HG03280 (cell line): ENCODE data around the gene LNX2.

ENCODE experiments used
- ATAC-seq: cut with Tn5 transposase; IDR thresholded peaks from one replicate; pipeline ENCODE4 v1.9.1; 2021; ENCODE audit warnings: mild to moderate bottlenecking, moderate library complexity; ENCODE audit not compliant: unreplicated experiment

Gene LNX2

DNA sequence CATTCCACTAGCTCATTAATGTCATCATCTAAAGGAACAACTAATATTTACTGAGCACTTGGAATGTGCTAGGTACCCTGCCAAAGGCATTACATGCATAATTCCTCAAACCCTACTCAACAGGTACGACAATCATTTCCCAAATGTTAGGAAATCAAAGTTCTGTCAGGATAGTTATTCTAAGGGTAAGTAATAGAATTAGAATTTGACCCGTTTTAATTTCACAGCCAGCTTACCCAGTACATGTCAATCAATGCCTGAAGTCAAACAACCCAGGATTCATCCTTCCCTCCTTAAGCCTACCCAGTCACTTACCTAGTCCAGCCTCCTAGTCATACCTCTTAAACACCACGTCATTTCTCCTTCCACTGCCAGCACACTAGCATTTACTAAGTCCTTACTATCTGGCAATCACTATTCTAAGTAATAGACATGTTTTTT is 2.4 kb downstream of the LNX2 start:
- ATAC-seq = no peak

DNA sequence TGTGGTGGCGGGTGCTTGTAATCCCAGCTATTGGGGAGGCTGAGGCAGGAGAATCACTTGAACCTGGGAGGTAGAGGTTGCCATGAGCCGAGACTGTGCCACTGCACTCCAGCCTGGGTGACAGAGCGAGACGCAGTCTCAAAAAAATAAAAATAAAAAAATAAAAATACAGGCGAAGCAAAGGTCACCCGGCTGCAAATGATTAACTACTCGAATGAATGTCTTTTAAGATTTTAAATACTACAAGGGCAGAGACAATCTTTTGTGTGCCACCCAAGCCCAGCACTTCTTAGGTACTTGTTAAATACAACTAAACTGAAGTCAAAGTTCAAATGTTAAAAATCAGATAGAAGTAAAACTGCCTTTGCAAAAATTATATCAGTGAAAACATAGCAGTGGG is 6.7 kb downstream of the LNX2 start:
- no peak for ATAC-seq

DNA sequence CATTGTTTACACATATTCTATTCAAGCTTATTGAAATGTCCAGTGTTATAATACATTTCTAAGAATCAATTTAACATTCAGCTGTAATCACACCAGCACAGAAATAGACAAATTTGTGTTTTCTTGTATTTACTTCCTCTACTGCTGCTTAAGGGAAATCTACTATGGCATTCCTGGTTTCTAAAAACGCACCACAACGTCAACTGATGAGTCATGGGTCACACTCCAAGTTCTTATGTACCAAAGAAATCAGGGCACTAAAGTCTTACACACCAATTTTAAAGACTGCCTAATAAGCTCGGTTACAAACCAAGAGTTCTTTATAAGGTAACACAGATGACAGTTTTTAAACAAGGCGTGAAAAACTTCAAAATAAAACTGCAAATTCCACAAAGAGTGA is 13.2 kb downstream of the LNX2 start:
- no peak for ATAC-seq

DNA sequence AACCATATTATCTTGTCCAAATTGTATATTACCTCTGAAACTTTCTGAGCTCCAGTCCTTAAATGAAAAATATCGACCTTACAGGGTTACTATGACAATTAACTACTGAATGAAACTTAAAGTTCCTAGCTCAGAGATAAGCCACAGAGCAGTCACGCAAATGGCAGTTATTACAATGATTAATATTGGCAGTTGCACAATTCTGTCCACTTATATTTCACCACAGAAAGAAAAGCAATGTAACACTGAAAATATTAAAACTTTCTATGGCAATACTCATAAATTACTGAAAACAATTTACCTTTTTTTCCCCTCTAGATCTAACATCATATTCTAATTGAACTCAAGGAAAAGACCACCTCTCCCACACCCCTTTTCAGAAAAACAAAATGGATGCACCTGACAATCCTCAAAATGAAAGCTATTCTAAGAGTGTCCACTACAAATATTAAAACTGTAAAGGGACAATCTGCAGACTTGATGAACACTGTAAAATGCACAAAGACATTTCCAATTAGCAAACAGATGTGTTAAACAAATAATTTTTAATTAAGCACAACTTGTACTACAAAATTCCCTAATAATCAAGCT is 14.6 kb downstream of the LNX2 start:
- no peak for ATAC-seq

DNA sequence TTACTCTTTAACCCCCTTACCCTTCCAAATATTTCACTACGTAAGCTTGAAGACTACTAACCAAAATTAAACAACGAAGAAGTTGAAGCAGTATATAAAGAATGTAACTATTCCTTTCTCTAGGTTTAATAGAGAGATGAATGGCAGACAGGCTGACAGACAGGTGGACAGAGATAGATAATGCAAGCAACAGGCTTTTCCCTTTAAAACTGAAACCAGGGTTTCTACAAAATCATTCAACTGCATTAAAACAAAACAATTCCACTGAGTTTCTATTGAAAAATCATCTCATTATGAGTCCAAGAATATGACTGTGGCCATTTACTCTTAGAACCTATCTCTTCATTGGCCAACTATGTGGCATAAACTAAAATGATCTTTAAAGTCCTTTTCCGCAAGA is 15.2 kb downstream of the LNX2 start:
- no peak for ATAC-seq

DNA sequence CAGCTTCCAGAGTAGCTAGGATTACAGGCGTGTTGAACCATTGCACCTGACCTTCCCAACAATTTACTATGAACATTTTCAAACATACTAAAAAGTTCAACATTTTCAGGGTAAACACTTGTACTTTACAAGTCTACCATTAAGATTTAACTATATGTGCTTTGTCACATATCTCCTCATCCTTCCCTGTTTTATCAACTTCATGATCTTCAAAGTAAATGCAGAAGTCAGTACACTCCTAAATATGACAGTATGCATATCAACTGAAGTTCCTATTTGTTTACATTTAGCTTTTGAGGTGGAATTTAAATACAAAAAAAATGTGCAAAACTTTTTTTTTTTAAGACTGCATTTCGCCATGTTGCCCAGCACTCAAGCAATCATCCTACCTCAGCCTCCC is 18.5 kb downstream of the LNX2 start:
- no peak for ATAC-seq

DNA sequence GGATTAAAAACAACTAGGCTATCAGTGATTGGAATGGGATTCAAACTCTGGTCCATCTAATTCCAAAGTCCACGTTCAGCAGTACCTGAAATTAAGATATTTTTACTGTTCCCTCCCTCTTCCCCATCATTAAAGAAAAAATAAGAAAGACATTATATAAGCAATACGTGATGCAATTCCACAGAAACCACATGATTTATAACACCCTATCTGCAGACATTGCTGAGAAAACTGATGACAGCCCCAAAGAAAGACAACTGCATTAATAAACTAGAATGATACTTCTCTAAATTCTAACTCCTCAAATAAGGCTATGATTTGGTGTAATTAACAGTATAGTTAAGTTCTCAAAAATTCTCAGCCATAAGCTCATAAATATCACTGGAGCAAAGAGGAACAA is 19.1 kb downstream of the LNX2 start:
- ATAC-seq = no peak

DNA sequence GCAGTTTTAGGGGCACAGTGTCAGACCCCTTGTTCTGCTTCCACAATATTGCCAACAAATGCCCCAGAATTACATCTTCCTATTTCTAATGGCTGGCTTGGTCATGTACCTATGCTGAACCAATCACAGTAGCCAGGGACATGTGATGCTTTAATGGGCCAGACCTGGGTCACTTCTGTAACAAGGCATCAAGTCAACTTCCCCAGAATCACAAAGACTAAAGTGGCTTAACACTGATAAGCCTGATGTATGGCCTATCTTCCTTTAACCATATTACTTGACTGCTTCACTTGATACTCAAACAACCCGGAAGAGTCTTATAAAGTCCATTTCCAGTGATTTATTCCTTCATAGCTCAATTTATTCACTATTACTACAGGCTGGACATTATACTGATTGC is 19.6 kb downstream of the LNX2 start:
- no peak for ATAC-seq

DNA sequence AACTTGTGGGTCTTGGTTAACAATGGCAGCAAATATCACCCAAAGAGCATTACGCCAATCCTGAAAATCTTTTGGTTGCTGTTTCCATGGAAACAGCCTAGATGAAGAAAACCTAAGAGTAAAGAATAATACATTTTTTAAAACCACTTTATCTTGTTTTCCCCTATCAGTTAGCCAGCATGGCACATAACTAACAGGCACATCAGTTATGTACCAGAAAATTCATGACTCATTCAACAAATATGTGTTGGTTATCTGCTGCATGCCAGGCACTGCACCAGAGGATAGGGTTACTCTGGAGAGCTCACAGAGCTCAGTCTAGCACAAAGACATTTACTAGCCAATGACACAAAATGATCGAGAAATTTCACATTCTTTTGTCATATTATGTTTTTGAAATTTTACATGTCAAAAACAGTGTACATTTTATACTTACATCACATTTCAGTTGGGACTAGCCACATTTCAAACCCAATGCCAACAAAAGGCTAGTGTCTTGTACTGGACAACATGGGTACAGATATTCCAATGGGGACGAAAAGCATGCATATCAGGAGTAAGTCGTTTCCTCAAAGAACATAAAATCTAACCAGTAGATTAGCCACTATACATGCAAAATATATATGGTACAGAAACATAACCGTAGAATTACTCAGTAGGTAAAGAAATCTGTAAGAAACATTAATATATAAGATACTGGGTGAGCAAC is 20.3 kb downstream of the LNX2 start:
- no peak for ATAC-seq

DNA sequence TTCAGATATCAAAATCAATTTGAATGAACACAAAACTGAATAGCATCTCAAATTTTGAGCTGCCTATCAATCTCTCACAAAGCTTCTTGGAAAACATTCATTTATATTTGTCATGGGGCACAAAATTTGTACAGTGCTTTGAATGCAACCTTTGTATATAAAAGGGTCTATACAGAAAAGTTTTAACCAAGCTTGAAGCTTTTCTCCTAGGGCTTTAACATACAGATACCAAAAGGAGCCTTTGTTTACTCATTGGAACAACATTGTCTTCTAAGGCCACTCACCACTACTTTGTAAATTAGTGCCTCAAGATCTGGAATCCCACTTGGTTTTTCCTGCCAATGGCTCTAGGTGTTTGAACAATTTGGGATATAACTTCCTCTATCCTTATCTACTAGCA is 21.2 kb downstream of the LNX2 start:
- ATAC-seq = no peak

DNA sequence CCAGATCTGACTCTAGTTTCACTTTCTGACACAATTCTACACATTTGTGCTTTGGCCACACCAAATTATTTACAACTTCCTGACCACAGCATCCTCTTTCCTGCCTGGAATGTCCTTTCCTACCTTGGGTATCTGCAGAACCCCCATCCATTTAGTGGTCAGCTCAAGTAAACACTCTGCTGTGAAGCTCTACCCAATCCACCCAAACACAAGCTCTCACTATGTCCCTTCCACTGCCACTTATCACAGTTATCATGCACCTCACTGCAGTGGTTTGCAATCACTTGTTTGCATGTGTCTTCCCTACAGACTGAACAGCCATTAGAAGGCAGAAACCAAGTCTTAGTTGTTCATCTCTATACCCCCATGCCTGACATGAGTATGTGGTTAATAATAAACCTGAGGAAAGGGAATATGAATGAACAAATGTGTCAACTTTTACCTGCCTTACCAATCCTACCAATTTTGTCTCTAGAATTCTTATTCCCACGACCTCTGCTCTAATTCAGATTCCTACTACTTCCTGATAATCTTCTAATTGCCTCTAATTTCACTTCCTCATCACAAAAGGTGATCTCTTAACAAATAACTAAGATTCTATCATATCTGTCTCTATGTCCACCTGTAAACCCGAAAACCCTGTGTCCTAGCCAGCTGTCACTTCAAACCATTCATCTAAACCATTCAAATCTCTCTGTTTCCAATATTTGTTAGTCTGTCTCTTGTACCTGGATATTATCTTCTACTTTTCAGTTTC is 25.1 kb downstream of the LNX2 start:
- ATAC-seq = no peak

DNA sequence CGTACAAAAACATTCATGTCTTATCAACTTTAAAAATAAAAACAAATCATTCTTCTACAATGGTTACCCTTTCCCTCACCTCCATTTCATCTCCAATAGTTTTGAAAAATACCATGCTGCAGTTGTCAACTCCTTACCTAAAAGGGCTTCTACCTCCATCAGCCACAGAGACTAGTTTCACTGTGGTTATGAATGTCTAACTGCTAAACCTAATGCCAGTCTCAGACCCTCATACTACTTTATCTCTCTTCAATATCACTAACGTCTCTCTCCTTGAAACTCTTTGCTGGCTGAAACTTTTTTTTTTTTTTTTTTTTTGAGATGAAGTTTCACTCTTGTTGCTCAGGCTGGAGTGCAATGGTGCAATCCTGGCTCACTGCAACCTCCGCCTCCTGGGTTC is 27.1 kb downstream of the LNX2 start:
- ATAC-seq = no peak

DNA sequence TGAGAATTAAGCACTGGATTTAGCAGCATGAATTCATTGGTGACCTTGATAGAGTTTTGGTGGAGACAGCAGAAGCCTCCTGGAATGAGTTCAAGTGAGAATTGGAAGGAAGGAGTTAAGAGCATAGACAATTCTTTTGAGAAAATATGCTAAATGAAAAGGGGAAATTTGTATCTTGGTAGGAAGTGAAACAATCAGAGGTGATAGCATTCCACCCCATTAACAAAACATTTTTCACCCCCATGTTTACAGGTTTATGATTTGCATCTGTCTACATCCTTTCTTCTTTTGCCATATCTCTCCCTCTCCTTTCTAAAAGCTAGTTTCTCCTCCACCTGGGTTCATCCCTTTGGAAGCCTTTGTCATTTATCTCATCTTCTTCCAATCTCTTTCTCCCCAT is 27.5 kb downstream of the LNX2 start:
- ATAC-seq = no peak

DNA sequence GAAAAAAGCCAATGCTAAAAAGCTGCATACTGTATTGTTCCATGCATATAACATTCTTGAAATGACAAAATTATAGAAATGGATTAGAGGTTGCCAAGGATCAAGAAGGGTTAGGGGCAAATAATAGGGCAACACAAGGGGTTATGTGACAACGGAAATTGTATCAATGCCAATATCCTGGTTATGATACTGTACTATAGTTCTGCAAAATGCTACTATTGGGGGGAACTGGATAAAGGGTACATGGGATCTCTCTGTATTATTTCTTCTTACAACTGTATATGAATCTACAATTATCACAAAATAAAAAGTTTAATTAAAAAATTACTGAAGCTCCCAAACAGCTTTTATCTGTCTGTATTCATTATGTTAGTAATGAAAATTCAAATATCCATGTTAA is 31.9 kb downstream of the LNX2 start:
- no peak for ATAC-seq

DNA sequence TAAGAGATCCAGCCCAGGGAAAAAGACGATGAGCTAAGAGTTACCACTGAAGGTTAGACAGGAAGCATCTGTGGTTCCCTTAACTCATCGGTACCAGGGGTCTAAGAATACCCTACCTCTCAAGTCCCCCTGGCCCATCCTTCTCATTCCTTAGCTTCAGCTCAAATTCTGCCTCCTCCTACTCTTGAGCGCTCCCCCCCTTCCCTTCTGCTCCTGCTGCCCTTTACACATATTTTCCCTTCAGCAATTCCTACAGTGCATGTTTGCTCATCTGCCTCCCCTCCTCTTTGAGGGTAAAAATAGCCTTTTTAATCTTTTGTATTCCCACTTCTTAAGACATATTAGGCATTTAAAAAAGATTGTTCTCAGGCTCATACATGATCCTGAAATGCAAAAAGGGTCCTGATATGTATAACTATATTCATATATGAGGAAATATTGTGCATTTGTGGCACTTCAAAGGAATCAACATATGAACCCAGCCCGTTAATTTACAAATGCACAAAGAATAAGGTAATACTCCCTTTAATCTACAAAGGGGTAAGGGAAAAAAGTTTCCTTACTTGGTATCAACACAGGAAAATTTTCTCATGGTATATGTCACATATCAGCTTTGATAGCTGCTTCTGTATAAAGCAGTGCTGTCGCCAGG is 33.1 kb downstream of the LNX2 start:
- no peak for ATAC-seq

DNA sequence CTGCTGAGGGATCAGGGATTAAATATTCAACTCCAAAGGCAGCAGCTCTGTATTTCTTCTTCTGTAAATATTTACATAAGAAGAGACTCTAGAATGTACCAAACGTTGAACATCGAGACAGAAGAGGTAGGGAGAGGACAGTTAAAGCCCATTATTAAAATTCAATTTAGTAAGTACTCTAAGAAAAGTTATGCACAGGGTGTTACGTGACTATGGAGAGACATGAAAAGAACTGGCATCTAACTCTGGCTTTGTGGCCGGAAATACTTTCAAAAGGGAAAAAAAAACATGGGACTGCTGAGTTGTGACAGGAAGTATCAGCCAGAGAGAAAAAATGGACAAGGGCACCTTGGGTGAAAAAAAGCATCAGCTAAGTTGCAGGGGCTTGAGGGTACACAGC is 36.7 kb downstream of the LNX2 start:
- ATAC-seq = no peak

DNA sequence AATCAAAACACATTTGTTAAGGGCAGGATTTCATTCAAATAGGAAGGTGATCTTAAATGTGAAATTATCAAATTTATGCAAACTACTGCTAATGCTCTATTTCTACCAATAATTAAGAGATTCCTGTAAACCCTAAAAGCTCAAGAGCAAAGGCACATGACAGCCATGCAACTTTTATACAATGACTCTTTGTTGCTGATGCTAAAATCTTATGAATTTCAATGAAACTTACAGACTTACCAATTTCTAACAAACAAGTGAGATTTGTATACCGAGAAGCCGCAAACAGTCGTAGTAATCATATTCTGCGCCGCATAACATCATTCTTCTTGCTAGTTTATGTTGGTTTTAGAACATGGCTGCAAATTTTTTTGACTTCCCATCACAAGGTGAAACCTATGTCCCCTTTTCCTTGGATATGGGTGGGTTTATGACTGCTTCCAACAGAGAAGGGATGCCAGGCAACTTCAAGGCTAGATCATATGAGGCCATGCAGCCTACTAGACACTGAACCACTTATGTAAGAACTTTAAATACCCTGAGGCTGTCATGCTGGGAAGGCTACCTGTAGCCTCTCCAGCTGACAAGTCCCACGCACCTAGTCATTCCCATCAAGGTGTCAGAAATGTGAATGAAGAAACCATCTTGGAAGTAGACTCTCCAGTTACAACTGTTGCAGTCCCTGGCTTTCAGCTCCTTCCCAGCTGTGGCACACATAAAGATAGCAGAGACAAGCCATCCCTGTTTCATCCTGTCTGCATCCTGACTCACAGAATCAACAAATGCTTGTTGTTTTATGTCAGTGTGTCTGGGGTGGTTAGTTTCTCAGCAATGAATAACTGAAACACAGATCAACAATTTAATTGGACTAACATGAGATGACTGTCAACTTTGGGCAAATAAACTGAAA is 42.0 kb downstream of the LNX2 start:
- no peak for ATAC-seq

DNA sequence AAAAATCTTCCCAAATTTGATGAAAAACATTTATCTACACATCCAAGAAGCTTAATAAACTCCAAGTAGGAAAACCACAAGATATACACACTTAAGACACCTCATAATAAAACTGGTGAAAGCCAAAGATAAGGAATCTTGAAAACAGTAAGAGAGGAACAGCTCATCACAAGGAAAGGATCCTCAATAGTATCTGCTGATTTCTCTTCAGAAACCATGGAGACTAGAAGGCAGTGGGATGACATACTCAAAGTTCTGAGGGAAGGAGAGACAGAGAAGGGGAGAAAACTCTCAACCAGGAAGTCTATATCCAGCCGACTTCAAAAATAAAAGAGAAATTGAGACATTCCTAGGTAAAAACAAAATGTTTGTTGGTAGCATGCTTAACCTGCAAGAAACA is 45.7 kb downstream of the LNX2 start:
- no peak for ATAC-seq

DNA sequence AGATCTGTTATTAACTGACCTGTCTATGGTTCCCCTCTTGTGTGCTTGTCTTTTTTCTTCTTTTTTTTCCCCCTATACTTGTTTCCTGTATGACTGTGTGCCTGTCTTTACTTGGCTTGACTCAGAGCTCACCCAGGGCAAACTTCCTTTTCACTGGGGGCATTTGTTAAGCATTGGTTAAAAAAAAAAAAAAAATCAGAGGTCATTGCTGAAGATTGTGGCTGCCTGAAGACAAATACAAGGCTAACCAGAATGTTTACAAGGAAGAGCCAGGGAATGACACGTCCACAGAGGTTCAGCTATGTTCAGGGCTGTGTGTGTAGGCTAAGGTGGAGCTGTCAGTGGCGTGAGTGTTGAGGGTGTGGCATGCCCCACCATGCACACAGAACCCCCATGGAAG is 47.1 kb downstream of the LNX2 start:
- no peak for ATAC-seq

DNA sequence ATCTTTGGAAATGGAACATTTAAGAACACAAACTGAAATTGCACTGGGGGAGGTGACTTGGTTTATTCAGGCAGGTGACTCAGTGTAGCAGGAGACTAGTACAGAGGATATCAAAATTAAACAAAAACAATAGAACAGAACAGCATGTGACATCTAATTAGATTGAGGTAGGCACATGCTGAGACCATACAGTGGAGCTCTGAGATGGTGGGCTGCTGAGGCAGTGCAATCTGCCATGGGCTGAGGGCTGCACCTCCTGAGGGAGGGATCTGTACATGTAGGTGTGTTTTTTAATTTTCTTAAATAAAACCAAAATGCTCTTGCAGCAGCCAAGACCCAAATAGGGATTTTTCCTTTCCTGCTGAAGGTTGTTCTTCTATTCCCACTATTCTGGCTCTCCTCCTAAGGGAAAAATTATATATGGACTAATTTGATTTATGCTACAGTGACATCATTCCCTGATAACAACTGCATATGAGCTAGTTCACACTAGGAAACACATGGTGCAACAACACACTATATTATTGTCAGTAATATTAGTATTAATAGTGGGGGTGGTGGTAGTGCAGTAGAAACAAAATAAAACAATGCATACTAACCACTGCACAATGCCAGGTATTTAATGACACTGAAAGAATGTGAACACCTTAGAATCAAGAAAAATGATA is 48.0 kb downstream of the LNX2 start:
- ATAC-seq = no peak
